Endothelial cell of umbilical vein (primary cell): ENCODE measurements around the gene CDC45.

Source experiments
- EZH2 ChIP-seq: IDR thresholded peaks from 2 replicates; pipeline ENCODE4 v1.6.1; 2012; ENCODE audit warnings: borderline replicate concordance, low read depth, mild to moderate bottlenecking, moderate library complexity, low read length, inconsistent platforms; ENCODE audit not compliant: severe bottlenecking
- FOS ChIP-seq: IDR thresholded peaks from 2 replicates; pipeline ENCODE4 v1.6.1; 2011; ENCODE audit warnings: mild to moderate bottlenecking, low read length, moderate library complexity, borderline replicate concordance; ENCODE audit not compliant: insufficient read depth
- JUN ChIP-seq: IDR thresholded peaks from 2 replicates; pipeline ENCODE4 v1.6.1; 2011; ENCODE audit warnings: borderline replicate concordance, low read depth; ENCODE audit not compliant: insufficient read length, insufficient read depth
- MYC ChIP-seq: IDR thresholded peaks from one replicate; pipeline ENCODE4 v1.6.1; 2011; ENCODE audit warnings: mild to moderate bottlenecking, low read depth, low read length
- POLR2A ChIP-seq: IDR thresholded peaks from 2 replicates; pipeline ENCODE4 v1.6.1; 2012; ENCODE audit warnings: low read depth, mild to moderate bottlenecking, control low read depth, low read length
- POLR2AphosphoS5 ChIP-seq: IDR thresholded peaks from 2 replicates; pipeline ENCODE4 v1.6.1; 2012; ENCODE audit warnings: low read depth, mild to moderate bottlenecking, control low read depth, low read length, moderate library complexity; ENCODE audit not compliant: insufficient read depth
- TF ChIP-seq, protein P1 (sequence below), 2 donors: IDR thresholded peaks; 1 replicate in 1 of 2; 2 replicates in 1 of 2; pipeline ENCODE4 v1.5.1; 2011; ENCODE audit warnings: low read length in 2 of 2, mild to moderate bottlenecking in 2 of 2, moderate library complexity in 2 of 2, control low read depth in 1 of 2, inconsistent platforms in 1 of 2, low read depth in 1 of 2; ENCODE audit not compliant: insufficient read depth in 1 of 2; ENCODE audit errors: extremely low read depth in 1 of 2
- TF ChIP-seq, protein P2 (sequence below): IDR thresholded peaks from 2 replicates; pipeline ENCODE4 v1.6.1; 2011; ENCODE audit not compliant: insufficient read depth, insufficient read length

DNA sequence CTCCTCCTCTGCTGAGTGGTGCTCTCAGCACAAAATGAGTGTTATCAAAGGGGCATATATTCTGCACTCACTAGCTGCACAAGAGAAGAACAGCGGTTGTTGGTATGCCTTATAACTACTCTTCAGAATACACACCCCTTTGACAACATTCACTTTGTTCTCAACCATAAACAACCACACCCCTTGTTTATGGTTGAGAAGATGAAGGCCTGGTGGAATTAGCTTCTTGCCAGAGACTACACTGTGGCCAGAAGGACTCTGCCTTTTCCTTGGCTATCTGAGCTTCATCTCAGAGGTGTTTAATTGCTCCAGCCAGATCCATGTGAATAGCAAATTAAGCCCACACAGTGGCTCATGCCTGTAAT, 89.5 kb downstream of the CDC45 start:
- TF ChIP-seq, protein P1, sequence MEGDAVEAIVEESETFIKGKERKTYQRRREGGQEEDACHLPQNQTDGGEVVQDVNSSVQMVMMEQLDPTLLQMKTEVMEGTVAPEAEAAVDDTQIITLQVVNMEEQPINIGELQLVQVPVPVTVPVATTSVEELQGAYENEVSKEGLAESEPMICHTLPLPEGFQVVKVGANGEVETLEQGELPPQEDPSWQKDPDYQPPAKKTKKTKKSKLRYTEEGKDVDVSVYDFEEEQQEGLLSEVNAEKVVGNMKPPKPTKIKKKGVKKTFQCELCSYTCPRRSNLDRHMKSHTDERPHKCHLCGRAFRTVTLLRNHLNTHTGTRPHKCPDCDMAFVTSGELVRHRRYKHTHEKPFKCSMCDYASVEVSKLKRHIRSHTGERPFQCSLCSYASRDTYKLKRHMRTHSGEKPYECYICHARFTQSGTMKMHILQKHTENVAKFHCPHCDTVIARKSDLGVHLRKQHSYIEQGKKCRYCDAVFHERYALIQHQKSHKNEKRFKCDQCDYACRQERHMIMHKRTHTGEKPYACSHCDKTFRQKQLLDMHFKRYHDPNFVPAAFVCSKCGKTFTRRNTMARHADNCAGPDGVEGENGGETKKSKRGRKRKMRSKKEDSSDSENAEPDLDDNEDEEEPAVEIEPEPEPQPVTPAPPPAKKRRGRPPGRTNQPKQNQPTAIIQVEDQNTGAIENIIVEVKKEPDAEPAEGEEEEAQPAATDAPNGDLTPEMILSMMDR (IDR thresholded peaks at IDR 0.05; ENCODE audit: extremely low read depth in 1 of 2, insufficient read depth in 1 of 2, low read depth in 1 of 2, low read length in 2 of 2), result no peak
- TF ChIP-seq EZH2 (no peak), POLR2A (no peak), POLR2AphosphoS5 (no peak), MYC (no peak), JUN (no peak), FOS (no peak)
- TF ChIP-seq, protein P2, sequence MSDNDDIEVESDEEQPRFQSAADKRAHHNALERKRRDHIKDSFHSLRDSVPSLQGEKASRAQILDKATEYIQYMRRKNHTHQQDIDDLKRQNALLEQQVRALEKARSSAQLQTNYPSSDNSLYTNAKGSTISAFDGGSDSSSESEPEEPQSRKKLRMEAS, result no peak
